Measurements from ENCODE around the gene REV1. TPM values are rescaled to one million over a fixed set of nuclear protein-coding genes. Genes with fewer than 3 reads are reported as not detected.

REV1 gene
- total RNA-seq, 1 donor from 2014 or later, result 52.1 TPM

DNA sequence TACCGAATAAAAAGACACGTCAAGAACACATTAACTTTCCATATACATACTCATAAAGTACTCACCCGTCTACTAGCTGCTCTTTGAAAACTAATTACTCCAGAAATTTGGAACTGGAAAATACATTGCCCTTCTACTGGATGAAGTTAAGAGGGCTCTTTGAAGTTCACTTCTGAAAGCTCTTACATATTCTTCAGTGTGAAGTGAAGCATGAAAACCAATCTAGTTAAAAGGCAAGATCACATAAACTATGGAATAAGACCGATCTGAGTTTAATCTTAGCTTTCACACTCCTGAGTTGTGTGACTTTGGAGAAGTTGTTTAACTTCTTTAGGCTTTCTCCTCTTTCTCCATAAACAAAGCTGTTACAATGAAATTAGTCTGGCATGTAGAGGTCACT lies 38.5 kb downstream of the REV1 start:
- DNase-seq (no peak), ATAC-seq (ENCODE audit: low read depth) (no peak)
- no peak overlapping the region for H3K4me3 Mint-ChIP-seq
- ChIA-PET POLR2A (no interaction called here), CTCF (no interaction called here)
- H3K4me1 Mint-ChIP-seq, result peaks cover 1% of the 10 kb centered on the region
- no peaks in the 10 kb centered on the region for H3K27me3 Mint-ChIP-seq
- no peak overlapping the region for H3K27ac Mint-ChIP-seq
- TF ChIP-seq, protein P1, sequence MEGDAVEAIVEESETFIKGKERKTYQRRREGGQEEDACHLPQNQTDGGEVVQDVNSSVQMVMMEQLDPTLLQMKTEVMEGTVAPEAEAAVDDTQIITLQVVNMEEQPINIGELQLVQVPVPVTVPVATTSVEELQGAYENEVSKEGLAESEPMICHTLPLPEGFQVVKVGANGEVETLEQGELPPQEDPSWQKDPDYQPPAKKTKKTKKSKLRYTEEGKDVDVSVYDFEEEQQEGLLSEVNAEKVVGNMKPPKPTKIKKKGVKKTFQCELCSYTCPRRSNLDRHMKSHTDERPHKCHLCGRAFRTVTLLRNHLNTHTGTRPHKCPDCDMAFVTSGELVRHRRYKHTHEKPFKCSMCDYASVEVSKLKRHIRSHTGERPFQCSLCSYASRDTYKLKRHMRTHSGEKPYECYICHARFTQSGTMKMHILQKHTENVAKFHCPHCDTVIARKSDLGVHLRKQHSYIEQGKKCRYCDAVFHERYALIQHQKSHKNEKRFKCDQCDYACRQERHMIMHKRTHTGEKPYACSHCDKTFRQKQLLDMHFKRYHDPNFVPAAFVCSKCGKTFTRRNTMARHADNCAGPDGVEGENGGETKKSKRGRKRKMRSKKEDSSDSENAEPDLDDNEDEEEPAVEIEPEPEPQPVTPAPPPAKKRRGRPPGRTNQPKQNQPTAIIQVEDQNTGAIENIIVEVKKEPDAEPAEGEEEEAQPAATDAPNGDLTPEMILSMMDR (IDR thresholded peaks at IDR 0.05), result no peak
- no peaks in the 10 kb centered on the region for H3K9me3 Mint-ChIP-seq
- H3K36me3 Mint-ChIP-seq (ENCODE audit: low read depth), result peaks cover 71% of the 10 kb centered on the region
- intact Hi-C loops (cut with micrococcal nuclease), result no loop called here

DNA sequence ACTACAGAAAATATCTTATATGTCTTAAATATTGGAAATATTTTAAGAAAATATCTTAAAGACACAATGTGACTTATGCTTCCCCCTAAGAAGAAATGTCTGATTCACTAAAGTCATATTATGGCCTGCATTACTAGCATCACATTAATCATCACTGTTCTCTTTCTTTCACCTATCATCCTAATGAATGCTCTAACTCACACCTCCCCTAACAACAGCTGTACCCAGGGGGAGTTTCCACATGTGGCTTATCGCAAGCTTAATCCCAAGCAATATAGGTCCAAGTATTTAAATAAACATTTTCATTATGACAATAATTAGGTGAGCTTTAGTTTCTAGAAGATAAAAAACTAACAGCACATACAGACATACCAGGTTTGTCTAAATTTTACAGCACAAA lies 39.6 kb downstream of the REV1 start:
- Mint-ChIP-seq H3K4me3 (no peak overlapping the region), H3K36me3 (ENCODE audit: low read depth) (peaks cover 66% of the 10 kb centered on the region), H3K27me3 (no peaks in the 10 kb centered on the region), H3K27ac (no peak overlapping the region), H3K9me3 (no peaks in the 10 kb centered on the region), H3K4me1 (peaks cover 1% of the 10 kb centered on the region)
- no peak for ATAC-seq (ENCODE audit: low read depth)
- POLR2A ChIA-PET, result no interaction called here
- CTCF ChIA-PET, result no interaction called here
- intact Hi-C loops (cut with micrococcal nuclease), result no loop called here
- no peak for DNase-seq
- TF ChIP-seq, protein P1 (IDR thresholded peaks at IDR 0.05), result no peak

DNA sequence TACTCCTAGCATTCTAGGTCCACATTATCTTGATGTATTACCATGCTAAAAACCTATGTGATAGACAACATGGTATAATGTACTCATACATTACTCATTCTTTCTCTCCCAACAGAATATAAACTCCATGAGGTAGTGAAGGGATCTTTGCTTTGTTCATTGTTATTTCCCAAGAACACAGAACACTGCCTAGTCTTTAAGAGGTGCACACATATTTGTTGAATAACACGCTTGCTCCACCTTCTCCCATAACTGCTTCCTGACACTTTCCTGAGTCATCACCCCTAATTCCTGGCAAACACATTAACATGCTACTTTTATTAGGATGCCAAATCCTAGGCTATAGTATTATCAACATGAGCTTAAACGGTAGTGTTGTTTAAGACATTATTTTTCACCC lies 41.3 kb downstream of the REV1 start:
- Mint-ChIP-seq H3K36me3 (ENCODE audit: low read depth) (peaks cover 56% of the 10 kb centered on the region), H3K27ac (no peak overlapping the region), H3K4me3 (no peak overlapping the region), H3K27me3 (no peaks in the 10 kb centered on the region), H3K9me3 (no peaks in the 10 kb centered on the region), H3K4me1 (peaks cover 1% of the 10 kb centered on the region)
- TF ChIP-seq, protein P1 (IDR thresholded peaks at IDR 0.05), result no peak
- DNase-seq (no peak), ATAC-seq (ENCODE audit: low read depth) (no peak)
- intact Hi-C loops (cut with micrococcal nuclease), result no loop called here
- ChIA-PET CTCF (no interaction called here), POLR2A (no interaction called here)

DNA sequence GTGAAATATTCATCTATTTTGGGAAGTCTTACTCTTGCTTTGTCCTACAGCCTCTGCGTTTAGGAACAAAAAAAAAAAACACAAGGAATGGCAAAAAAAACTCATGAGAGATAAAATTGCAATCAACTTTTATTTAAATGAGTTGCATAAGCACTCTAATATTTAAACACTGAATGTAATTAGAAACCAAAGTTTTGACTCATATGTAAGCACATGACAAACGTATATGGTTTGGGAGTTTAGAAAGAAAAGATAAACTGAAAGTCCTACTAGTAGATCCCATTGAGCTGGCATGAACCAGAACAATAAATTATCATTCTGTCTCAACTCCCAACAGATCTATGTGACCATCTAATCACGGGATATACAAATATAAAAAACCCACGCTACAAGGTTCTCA lies 44.8 kb downstream of the REV1 start:
- ChIA-PET CTCF (no interaction called here), POLR2A (no interaction called here)
- Mint-ChIP-seq H3K27ac (no peak overlapping the region), H3K4me1 (no peaks in the 10 kb centered on the region), H3K36me3 (ENCODE audit: low read depth) (peaks cover 37% of the 10 kb centered on the region), H3K27me3 (no peaks in the 10 kb centered on the region), H3K4me3 (no peak overlapping the region), H3K9me3 (no peaks in the 10 kb centered on the region)
- no peak for ATAC-seq (ENCODE audit: low read depth)
- DNase-seq, result no peak
- TF ChIP-seq, protein P1 (IDR thresholded peaks at IDR 0.05), result no peak
- intact Hi-C loops (cut with micrococcal nuclease), result no loop called here

DNA sequence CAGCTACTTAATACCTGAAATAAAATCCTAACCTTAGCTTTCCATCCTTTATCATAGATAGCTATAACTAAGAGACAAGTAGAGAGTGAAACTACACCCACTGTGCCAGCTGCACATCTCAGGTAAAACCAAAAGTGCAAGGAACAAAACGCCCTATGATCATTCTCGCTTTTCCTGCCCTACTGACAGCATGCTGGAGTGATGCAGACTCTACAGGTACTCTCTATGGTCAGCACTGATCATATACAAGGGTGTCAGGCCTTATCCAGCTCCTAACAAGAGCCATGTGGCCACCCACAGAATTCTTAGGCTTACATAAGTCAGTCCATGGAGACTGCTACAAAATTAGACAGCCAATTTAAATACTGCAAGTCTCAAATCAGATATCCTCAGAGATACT lies 45.6 kb downstream of the REV1 start:
- intact Hi-C loops (cut with micrococcal nuclease), result no loop called here
- no peak for ATAC-seq (ENCODE audit: low read depth)
- peaks cover 38% of the 10 kb centered on the region for H3K36me3 Mint-ChIP-seq (ENCODE audit: low read depth)
- no peaks in the 10 kb centered on the region for H3K9me3 Mint-ChIP-seq
- H3K4me3 Mint-ChIP-seq, result no peak overlapping the region
- DNase-seq, result no peak
- ChIA-PET POLR2A (no interaction called here), CTCF (no interaction called here)
- H3K27ac Mint-ChIP-seq, result no peak overlapping the region
- no peaks in the 10 kb centered on the region for H3K4me1 Mint-ChIP-seq
- no peaks in the 10 kb centered on the region for H3K27me3 Mint-ChIP-seq
- TF ChIP-seq, protein P1 (IDR thresholded peaks at IDR 0.05), result no peak

Measured in activated B cell treated with CpG ODN at 0.5 μM for 24 hours (primary cell).